Erythroblast (primary cell): ENCODE data around the gene NOP56.

Experiments used
- GATA1 ChIP-seq: IDR thresholded peaks from 2 replicates; pipeline ENCODE4 v1.6.1; 2011; ENCODE audit warnings: low read depth, mild to moderate bottlenecking, control low read depth, low read length, moderate library complexity
- POLR2A ChIP-seq: IDR thresholded peaks from 2 replicates; pipeline ENCODE4 v1.6.1; 2011; ENCODE audit warnings: mild to moderate bottlenecking, low read length

- TF ChIP-seq POLR2A (no peak), GATA1 (no peak)
These were observed 45.9 kb upstream of the NOP56 start for GRCh38 chr20:2606507-2607006.
